Activated T-cell treated with anti-CD3 and anti-CD28 coated beads for 48 hours (primary cell): ENCODE data around the gene MLANA.

Experiments
- DNase-seq: peaks from one replicate; pipeline ENCODE4 v3.0.0-alpha.2; 2020; ENCODE audit warnings: low read depth

The MLANA gene

DNA sequence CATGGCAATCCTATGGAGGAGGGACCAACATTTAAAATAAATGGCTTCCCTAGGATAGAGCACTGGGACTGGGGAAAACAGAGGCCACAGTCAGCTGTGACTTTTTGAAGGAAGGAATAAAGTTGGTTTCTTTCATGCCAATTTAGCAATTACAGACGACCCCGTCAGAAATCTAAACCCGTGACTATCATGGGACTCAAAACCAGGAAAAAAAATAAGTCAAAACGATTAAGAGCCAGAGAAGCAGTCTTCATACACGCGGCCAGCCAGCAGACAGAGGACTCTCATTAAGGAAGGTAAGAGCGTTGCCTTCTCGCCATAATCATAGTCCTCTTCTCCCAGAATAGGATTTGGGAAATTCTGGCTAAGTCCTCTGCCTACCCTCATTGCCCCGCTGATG lies at the start of gene MLANA:
MLANA (plus strand) TSS at position 249 of the 400 bp plus-strand sequence. CDS start 1,586 bp downstream, outside the sequence.
- no peak for DNase-seq

DNA sequence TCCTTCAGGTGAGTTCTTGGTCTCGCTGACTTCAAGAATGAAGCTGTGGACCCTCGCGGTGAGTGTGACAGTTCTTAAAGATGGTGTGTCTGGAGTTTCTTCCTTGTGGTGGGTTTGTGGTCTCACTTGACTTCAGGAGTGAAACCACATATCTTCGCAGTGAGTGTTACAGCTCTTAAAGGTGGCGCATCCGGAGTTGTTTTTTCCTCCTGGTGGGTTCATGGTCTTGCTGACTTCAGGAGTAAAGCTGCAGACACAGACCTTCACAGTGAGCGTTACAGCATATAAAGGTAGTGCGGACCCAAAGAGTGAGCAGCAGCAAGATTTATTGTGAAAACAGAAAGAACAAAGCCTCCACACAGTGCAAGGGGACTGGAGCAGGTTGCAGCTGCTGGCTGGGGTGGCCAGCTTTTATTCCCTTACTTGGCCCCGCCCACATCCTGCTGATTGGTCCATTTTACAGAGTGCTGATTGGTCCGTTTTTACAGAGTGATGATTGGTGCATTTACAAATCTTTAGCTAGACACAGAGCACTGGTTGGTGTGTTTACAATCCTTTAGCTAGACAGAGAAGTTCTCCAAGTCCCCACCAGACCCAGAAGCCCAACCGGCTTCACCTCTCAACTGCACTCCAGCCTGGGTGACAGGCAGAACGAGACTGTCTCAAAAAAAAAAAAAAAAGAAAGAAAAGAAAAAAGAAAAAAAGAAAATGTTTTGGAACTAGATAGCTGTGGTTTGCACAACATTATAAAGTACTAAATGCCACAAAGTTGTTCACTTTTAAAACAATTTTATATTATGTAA lies 48.7 kb upstream of the MLANA start:
- peak; percentile 47 for DNase-seq

DNA sequence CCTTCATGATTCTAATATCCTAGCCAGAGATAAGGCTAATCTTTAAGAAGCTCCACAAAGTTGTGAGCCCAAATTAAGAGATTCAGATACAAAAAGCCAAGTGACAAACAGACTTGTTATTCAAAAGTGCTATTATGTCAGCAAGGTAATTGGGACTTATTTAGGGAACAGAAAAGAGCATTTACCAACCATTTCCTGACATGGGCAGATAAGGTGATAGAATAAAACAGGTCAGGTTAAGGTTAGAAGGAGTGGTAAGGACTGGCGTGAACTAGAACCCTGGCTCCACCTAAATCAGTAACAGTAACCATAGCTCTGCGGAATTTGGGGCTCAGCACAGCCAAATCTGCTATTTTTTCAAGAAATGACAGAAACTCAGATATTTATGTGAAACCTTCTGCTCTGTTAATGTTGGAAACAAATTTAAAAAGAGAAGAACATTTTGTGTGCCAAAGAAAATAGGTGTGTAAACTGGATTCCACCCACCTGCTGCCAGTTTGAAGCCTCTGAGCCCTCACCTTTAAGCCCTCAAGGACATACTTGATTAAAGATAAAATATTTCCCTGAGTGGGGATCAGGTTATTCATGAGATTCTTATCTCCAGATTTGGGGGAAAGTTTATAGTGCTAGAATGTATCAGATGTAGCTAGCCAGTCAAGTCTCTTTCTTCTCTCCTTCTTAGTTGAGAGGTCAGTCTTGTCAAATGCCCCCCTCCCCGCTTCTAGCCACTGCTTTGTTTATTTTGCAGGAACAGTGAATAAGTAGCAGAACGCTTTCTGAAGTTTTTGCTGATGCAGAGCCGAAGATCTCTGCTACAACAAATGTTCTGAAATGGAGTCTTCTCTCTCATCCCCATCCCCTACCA lies 47.5 kb upstream of the MLANA start:
- DNase-seq = no peak

DNA sequence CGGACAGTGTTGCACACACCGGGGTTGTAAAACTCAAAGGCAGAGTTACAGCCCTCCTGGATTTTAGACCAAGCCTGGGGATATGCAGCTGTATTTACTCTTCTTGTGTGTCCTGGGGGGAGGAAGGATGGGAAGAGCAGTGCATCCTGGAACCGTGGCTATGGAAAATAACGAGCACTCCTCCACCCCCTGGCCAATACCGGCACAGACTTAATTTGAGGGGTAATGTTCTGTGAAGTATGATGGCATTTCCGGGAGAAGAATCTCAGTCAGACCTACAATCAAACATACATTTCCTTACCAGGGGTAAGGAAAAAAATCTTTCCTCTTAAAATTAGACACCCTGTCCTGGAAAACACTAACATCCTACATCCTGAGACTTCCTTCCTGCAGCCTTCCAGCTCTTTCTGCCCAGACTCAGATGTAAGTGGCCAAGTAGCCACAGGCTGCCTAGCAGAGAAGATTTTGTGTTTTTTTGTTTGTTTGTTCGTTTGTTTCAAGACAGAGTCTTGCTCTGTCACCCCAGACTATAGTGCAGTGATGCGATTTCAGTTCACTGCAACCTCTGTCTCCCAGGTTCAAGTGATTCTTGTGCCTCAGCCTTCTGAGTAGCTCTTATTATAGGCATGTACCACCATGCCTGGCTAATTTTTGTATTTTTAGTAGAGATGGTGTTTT lies 46.8 kb upstream of the MLANA start:
- DNase-seq = no peak

- DNase-seq = no peak
Measured at GRCh38 chr9:5845157-5845531, 45.5 kb upstream of the MLANA start.

- no peak for DNase-seq
Measured at GRCh38 chr9:5846096-5846495, 44.6 kb upstream of the MLANA start.

- DNase-seq = no peak
Measured at GRCh38 chr9:5846501-5846921, 44.2 kb upstream of the MLANA start.

DNA sequence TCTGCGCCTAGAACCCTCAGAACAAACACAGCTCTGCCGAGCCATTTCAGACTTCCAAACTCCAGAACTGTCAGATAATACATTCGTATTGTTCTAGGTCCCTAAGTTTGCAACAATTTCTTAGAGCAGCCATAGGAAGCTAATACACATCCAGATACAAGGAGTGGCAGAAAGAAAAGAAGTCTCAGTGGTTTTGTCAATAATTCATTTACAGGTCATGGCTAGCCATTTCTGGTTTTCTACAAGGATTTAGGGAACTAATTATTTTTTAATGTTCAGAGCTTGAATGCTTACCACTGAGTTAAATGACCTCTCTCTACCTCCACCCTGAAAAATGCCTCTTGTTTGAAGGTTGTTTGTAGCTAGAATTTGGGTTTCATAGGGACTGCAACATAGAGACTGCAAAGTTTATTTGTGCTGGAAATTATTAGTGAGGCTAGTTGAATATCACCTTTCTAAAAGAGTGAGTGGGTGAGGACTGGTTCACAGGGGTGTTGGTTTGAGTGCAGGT lies 42.3 kb upstream of the MLANA start:
- DNase-seq = no peak

GRCh38 chr9:5850724-5851122 lies 40.0 kb upstream of the MLANA start:
- no peak for DNase-seq

DNA sequence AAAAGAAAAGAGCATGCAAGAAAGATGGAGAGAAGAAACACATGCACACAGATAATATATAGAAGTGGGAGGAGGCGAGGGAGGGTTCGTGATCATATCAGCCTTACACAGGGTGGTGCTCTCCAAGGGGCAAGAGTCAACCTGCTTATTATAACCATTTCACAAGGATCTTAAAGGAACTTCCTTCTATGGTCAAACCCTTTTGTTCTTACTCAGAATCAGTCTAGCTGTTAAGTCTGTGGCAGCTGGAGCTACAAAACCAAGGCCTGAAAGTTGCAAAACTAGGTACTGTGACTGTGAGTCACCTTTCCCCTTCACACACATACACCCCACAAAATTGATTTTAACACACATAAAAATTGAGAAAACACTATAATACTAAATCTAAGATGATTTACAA lies 39.2 kb upstream of the MLANA start:
- peak; percentile 27 for DNase-seq

GRCh38 chr9:5852987-5853386 lies 37.7 kb upstream of the MLANA start:
- no peak for DNase-seq

- no peak for DNase-seq
Measured at GRCh38 chr9:5853617-5854016, 37.1 kb upstream of the MLANA start.

DNA sequence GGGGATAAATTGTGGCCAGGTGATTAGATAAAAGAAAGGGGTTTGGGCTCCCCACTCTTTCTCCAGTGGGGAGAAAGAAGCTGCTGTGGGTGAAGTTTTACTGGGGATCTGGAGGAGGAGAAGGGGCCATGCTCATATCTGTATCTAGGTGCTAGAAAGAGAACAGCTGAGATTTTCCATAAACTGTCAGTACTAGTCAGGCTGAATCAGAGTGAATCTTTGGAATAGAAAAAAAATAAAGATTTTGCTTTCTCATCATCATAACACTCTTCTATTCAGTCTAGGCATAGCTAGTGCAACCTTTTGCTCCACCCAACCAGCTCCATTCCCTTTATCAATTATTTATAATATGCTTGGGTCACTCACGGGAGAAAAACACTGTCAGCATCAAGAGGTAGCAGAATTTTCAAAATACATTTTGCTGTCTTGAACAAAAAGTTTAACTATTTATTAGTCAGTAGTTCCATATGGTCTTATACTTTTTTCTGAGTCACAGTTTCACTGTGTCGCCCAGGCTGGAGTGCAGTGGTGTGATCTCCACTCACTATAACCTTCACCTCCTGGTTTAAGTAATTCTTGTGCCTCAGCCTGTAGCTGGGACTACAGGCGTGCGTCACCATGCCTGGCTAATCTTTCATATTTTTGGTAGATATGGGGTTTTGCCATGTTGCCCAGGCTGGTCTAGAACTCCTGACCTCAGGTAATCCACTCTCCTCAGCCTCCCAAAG lies 36.5 kb upstream of the MLANA start:
- peak; percentile 20 for DNase-seq

GRCh38 chr9:5857928-5858327 lies 32.8 kb upstream of the MLANA start:
- DNase-seq = no peak

DNA sequence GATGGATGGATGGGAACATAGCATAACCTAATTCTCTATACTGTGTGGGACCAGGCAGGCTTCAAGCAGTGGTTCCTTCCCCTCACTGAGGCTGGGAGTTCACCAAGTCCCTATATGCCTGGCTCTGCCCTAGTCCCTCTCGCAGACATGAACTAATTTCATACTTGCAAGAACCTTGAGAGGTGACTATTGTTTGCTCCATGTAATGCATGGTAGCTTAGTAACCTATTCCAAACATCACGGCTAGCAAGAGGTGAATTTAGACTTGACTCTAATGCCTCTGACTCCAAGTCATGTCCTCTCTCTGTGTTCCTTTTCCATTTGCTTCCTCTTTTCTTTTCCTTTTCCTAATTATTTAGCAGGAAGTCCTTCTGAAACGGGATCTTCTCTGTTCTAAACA lies 31.9 kb upstream of the MLANA start:
- no peak for DNase-seq

- DNase-seq = no peak
Measured at GRCh38 chr9:5863092-5863746, 27.5 kb upstream of the MLANA start.

DNA sequence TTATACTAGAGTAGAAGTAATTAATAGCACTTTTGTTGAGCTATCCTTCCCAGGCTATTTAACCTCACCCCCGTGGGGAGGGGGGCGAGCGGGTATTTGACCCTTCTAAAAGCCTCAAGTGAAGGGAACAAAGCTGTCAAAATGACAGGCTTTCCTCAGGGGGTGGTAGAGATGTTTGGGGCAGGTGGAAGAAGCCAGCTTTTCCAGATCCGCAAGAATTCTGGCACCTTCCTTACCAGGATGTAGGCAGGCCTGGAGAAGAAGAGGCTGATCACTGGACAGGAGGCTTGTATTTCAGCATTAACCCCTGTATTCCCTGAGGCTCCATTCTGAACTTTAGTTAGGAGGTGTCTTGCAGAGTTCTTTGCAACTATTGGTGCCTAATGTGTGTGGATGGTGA lies 26.2 kb upstream of the MLANA start:
- no peak for DNase-seq

DNA sequence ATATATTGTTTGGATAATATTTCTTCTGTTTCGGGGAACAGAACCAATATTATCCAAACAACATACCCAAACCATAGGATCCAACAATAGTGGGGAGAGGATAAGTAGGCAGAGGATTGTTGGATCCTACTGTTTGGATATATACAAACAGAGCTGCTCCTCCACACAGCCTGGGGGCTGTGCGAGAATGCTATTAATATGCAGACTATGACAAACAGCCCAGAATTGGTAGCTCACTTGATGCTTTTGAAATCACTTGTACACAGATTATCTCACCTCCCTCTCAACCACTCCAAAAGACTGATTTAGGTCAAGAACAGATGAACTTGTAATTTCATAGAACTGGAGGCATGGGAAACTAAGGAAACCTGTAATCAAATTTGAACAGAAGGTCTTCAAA lies 24.4 kb upstream of the MLANA start:
- DNase-seq = no peak

DNA sequence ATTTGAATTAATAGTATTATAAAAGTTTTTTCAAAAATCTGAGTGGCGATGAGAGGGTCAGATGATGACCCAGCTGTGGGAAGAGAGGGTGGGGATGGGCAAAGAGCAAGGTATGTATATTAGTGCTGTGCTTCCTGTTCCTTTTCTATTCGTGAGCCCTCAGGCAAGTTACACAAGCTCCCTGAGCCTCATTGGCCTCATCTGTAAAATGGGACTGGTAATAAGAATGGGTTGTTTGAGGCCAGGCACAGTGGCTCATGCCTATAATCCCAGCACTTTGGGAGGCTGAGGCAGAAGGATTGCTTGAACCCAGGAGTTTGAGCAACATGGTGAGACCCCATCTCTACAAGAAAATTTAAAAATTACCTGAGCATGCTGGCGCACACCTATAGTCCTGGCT lies 24.0 kb upstream of the MLANA start:
- DNase-seq = no peak

DNA sequence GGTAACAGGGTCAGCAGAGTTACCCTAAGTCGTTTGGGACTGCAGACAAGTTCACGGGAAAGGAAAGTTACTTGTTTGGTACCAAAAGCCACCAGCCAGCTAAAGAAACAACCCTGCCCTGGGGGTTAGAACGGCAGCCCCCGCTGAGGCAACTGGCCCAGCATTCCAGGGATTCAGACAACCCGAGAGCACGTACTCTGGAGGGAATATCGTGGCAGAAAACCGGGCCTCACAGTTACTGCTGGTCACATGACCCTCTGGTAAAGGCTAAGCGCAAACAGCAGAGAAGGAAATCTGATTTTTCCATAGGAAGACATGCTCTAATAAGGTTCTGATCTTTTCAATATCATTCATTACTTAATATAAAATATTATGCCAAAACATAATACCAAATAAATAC lies 22.5 kb upstream of the MLANA start:
- no peak for DNase-seq

DNA sequence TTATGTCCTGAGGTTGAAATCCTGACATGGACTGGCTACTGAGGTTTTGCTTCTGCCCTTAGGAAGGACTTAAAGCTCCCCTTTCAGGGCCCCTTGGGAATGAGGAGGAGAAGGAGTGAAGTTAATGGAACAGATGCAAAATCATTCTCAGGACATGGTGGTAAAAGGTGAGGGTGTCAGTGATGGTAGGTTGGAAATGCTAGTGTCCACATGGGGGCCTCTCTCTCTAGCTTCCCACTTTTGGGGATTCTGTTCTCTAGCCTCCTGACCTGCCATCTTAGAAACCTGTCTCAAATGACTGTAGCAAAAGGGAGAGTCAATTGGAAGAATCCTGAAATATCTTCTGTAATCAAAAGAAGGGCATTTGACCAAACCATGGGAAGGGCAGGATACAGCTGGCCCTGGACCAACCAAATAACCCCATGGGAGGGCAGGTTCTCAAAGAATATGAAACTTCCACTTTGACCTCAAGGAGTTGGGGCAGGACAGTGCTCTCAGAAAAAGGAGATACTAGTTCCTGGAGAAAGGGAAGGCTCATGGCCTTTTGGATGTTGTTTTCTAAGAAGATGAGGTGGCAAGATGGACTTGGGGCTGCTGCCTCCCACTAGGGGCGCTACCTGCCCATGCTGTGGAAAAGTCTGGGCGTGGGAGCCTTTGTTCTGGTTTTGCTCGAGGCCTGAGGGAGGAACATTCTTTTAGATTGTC lies 21.2 kb upstream of the MLANA start:
- peak; percentile 31 for DNase-seq
